CD8-positive, alpha-beta memory T cell (primary cell): ENCODE measurements around the gene LRP5. TPM values are rescaled to one million over a fixed set of nuclear protein-coding genes. Genes with fewer than 3 reads are reported as not detected.

Experiments
- CTCF ChIA-PET: fragments of 350-600 bp; sonication (Branson Sonifier 250); formaldehyde crosslinking; loops from one replicate; lab custom pipeline; 2021; ENCODE audit warnings: antibody characterized with exemption; lab: Charles Lee
- POLR2A ChIA-PET: fragments of 350-600 bp; sonication (Branson Sonifier 250); formaldehyde crosslinking; loops from one replicate; lab custom pipeline; 2021; ENCODE audit warnings: antibody characterized with exemption; lab: Charles Lee
- DNase-seq, 5 donors: peaks; one replicate each; pipeline versions ENCODE4 v3.0.0 to v3.0.0-alpha.2; 2020 to 2022; ENCODE audit warnings: mixed read lengths in 1 of 5
- H3K27ac ChIP-seq: one replicate; pipeline ENCODE4 v1.7.0; 2013; ENCODE audit warnings: low read depth, mild to moderate bottlenecking, low read length, moderate library complexity
- H3K27me3 ChIP-seq: 2 replicates; pipeline ENCODE4 v1.7.0; 2013; ENCODE audit warnings: low read length, mild to moderate bottlenecking; ENCODE audit not compliant: insufficient read depth, poor library complexity, severe bottlenecking
- H3K36me3 ChIP-seq: 2 replicates; pipeline ENCODE4 v1.7.0; 2013; ENCODE audit warnings: mild to moderate bottlenecking, low read length, moderate library complexity; ENCODE audit not compliant: insufficient read depth
- H3K4me1 ChIP-seq: 2 replicates; pipeline ENCODE4 v1.7.0; 2013; ENCODE audit warnings: mild to moderate bottlenecking, low read length, moderate library complexity; ENCODE audit not compliant: insufficient read depth
- H3K4me3 ChIP-seq: 2 replicates; pipeline ENCODE4 v1.7.0; 2013; ENCODE audit warnings: mild to moderate bottlenecking, low read length
- H3K9me3 ChIP-seq: 2 replicates; pipeline ENCODE4 v1.7.0; 2013; ENCODE audit warnings: mild to moderate bottlenecking, low read length
- H3K27ac Mint-ChIP-seq, 8 donors: one replicate each; pipeline ENCODE4 v1.8.0; 2020 to 2021; ENCODE audit warnings: mixed read lengths in 8 of 8, mild to moderate bottlenecking in 6 of 8, inconsistent platforms in 3 of 8, moderate library complexity in 3 of 8
- H3K27me3 Mint-ChIP-seq, 2 donors: one replicate each; pipeline ENCODE4 v1.8.0; 2020 to 2021; ENCODE audit warnings: mixed read lengths in 2 of 2, mild to moderate bottlenecking in 1 of 2, moderate library complexity in 1 of 2
- H3K36me3 Mint-ChIP-seq, 3 donors: one replicate each; pipeline ENCODE4 v1.8.0; 2020 to 2021; ENCODE audit warnings: mixed read lengths in 3 of 3, inconsistent platforms in 1 of 3, mild to moderate bottlenecking in 1 of 3
- H3K4me1 Mint-ChIP-seq, 3 donors: one replicate each; pipeline ENCODE4 v1.8.0; 2020 to 2021; ENCODE audit warnings: mixed read lengths in 3 of 3, inconsistent platforms in 1 of 3, mild to moderate bottlenecking in 1 of 3
- H3K4me3 Mint-ChIP-seq, 7 donors: one replicate each; pipeline ENCODE4 v1.8.0; 2020 to 2021; ENCODE audit warnings: mixed read lengths in 7 of 7, mild to moderate bottlenecking in 6 of 7, moderate library complexity in 4 of 7, inconsistent platforms in 2 of 7
- H3K9me3 Mint-ChIP-seq, 5 donors: one replicate each; pipeline ENCODE4 v1.8.0; 2020 to 2022; ENCODE audit warnings: mixed read lengths in 5 of 5, mild to moderate bottlenecking in 3 of 5, moderate library complexity in 2 of 5, inconsistent platforms in 1 of 5
- polyA plus RNA-seq: library from polyadenylated mRNA; unstranded; fragments of 300-500 nt; fragmentation: Illumina TruSeq; gene quantifications from one replicate; pipeline ENCODE4 v1.2.3, GENCODE V29; 2021
- total RNA-seq, 2 experiments: library from RNA; stranded (reverse); gene quantifications; one replicate each; pipeline ENCODE4 v1.2.3, GENCODE V29; 2021

The LRP5 gene
- total and polyA plus RNA-seq, 3 experiments from 2014 or later = 0.68 to 9.9 (median 7.5) TPM

GRCh38 chr11:68313574-68314202, 1.3 kb downstream of the LRP5 start:
- POLR2A ChIA-PET = no interaction called here
- peak in 1 of 5 donors; percentile 28 for DNase-seq
- no peaks in the 10 kb centered on the region for H3K36me3 ChIP-seq
- peaks cover 6% of the 10 kb centered on the region in 2 donors for H3K27me3 Mint-ChIP-seq
- H3K27ac Mint-ChIP-seq = peak overlapping the region in 3 of 8 donors; percentile 34 to 72 (median 47)
- H3K9me3 ChIP-seq = no peaks in the 10 kb centered on the region
- peaks cover 11% of the 10 kb centered on the region for H3K4me1 ChIP-seq
- H3K27ac ChIP-seq = peak overlapping the region; percentile 69
- peak overlapping the region; percentile 59 for H3K4me3 ChIP-seq
- CTCF ChIA-PET = no interaction called here
- peaks cover 8 to 20% (median 10%) of the 10 kb centered on the region in 3 donors for H3K4me1 Mint-ChIP-seq
- H3K4me3 Mint-ChIP-seq = peak overlapping the region; percentile 77 to 88 (median 82)
- H3K36me3 Mint-ChIP-seq = no peaks in the 10 kb centered on the region
- no peaks in the 10 kb centered on the region for H3K27me3 ChIP-seq
- no peaks in the 10 kb centered on the region for H3K9me3 Mint-ChIP-seq

GRCh38 chr11:68314203-68315170, 2.1 kb downstream of the LRP5 start:
- H3K9me3 ChIP-seq = no peaks in the 10 kb centered on the region
- peak overlapping the region; percentile 41 to 88 (median 77) for H3K4me3 Mint-ChIP-seq
- H3K4me3 ChIP-seq = peak overlapping the region; percentile 15
- no peaks in the 10 kb centered on the region for H3K36me3 ChIP-seq
- H3K27ac ChIP-seq = peak overlapping the region; percentile 69
- no peaks in the 10 kb centered on the region for H3K9me3 Mint-ChIP-seq
- peaks cover 8 to 20% (median 10%) of the 10 kb centered on the region in 3 donors for H3K4me1 Mint-ChIP-seq
- peaks cover 6 to 8% of the 10 kb centered on the region in 2 donors for H3K27me3 Mint-ChIP-seq
- no peak overlapping the region for H3K27ac Mint-ChIP-seq
- no peak for DNase-seq
- peaks cover 11% of the 10 kb centered on the region for H3K4me1 ChIP-seq
- ChIA-PET POLR2A (no interaction called here), CTCF (no interaction called here)
- H3K27me3 ChIP-seq = no peaks in the 10 kb centered on the region
- H3K36me3 Mint-ChIP-seq = no peaks in the 10 kb centered on the region

DNA sequence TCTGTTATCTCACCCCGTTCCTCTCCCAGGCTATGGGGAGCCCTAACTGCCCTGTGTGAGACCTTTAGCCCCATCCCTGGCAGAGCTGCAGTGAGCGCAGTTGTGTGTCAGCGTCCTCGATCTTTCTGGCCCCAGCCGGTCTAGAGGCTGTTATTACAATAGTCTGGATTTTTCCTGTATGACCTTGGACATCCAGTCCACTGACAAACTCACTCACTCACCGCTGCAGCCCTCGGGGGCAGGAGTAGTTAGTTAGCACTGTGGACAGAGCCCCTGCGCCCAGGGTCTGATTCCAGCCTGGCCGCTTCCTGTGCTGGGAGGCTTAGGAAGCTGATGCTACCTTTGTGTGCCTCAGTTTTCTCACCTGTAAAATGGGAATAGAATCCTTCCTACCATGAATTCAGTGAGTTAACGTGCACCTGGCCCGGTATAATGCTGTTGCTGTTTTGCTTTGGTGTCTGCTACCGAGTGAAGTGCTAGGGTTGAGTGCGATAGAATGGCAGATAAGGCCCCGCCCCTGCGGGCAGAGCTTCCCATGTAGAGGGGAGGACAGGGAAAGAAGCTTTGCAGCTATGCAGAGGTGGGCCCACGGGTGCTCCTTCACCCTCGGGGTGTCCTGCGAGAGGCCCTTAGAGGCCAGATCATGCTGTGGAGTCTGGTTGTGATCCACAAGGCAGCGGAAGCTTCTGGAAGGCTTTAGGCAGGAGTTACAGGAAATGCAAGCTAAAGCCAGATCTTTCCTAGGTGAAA, 3.0 kb downstream of the LRP5 start:
- Histone ChIP-seq H3K9me3 (no peaks in the 10 kb centered on the region), H3K27me3 (no peaks in the 10 kb centered on the region), H3K27ac (peak overlapping the region; percentile 69), H3K4me3 (no peak overlapping the region), H3K4me1 (peaks cover 11% of the 10 kb centered on the region), H3K36me3 (no peaks in the 10 kb centered on the region)
- Mint-ChIP-seq H3K4me3 (peak overlapping the region in 3 of 7 donors; percentile 54 to 82 (median 62)), H3K4me1 (peaks cover 8 to 20% (median 10%) of the 10 kb centered on the region in 3 donors), H3K27ac (no peak overlapping the region), H3K36me3 (no peaks in the 10 kb centered on the region), H3K27me3 (peaks cover 10 to 11% of the 10 kb centered on the region in 2 donors), H3K9me3 (no peaks in the 10 kb centered on the region)
- no peak for DNase-seq
- CTCF ChIA-PET = interaction anchor here (1.1 kb wide), 1 partner anchor 58 kb away, joined by 4 read pairs; no protein-coding TSS in a partner anchor
- POLR2A ChIA-PET = no interaction called here

- Histone ChIP-seq H3K4me3 (no peak overlapping the region), H3K27me3 (no peaks in the 10 kb centered on the region), H3K36me3 (no peaks in the 10 kb centered on the region), H3K4me1 (peaks cover 11% of the 10 kb centered on the region), H3K27ac (no peak overlapping the region), H3K9me3 (no peaks in the 10 kb centered on the region)
- Mint-ChIP-seq H3K4me1 (peaks cover 6 to 14% (median 6%) of the 10 kb centered on the region in 3 donors), H3K9me3 (no peaks in the 10 kb centered on the region), H3K4me3 (peak overlapping the region in 1 of 7 donors; percentile 58), H3K27me3 (peaks cover 11 to 17% of the 10 kb centered on the region in 2 donors), H3K36me3 (no peaks in the 10 kb centered on the region), H3K27ac (no peak overlapping the region)
- no peak for DNase-seq
- POLR2A ChIA-PET = no interaction called here
- CTCF ChIA-PET = interaction anchor here (1.0 kb wide), 1 partner anchor 17 kb away, joined by 3 read pairs; no protein-coding TSS in a partner anchor
Measured at GRCh38 chr11:68317147-68317785, 4.9 kb downstream of the LRP5 start.

GRCh38 chr11:68321293-68322051, 9.1 kb downstream of the LRP5 start:
- Histone ChIP-seq H3K4me1 (no peaks in the 10 kb centered on the region), H3K36me3 (no peaks in the 10 kb centered on the region), H3K27ac (no peak overlapping the region), H3K9me3 (no peaks in the 10 kb centered on the region), H3K27me3 (no peaks in the 10 kb centered on the region), H3K4me3 (no peak overlapping the region)
- CTCF ChIA-PET = no interaction called here
- Mint-ChIP-seq H3K36me3 (no peaks in the 10 kb centered on the region), H3K4me3 (no peak overlapping the region), H3K4me1 (no peaks in the 10 kb centered on the region), H3K9me3 (no peaks in the 10 kb centered on the region), H3K27ac (no peak overlapping the region), H3K27me3 (peaks cover 7 to 13% of the 10 kb centered on the region in 2 donors)
- no peak for DNase-seq
- POLR2A ChIA-PET = no interaction called here

GRCh38 chr11:68322052-68322430, 9.7 kb downstream of the LRP5 start:
- ChIA-PET POLR2A (no interaction called here), CTCF (no interaction called here)
- Histone ChIP-seq H3K4me1 (peaks cover 3% of the 10 kb centered on the region), H3K27ac (no peak overlapping the region), H3K36me3 (no peaks in the 10 kb centered on the region), H3K9me3 (no peaks in the 10 kb centered on the region), H3K4me3 (no peak overlapping the region), H3K27me3 (no peaks in the 10 kb centered on the region)
- Mint-ChIP-seq H3K36me3 (no peaks in the 10 kb centered on the region), H3K4me1 (no peaks in the 10 kb centered on the region), H3K4me3 (no peak overlapping the region), H3K9me3 (no peaks in the 10 kb centered on the region), H3K27ac (no peak overlapping the region), H3K27me3 (peaks cover 5 to 10% of the 10 kb centered on the region in 2 donors)
- DNase-seq = no peak

- Histone ChIP-seq H3K27ac (no peak overlapping the region), H3K4me3 (no peak overlapping the region), H3K36me3 (no peaks in the 10 kb centered on the region), H3K9me3 (no peaks in the 10 kb centered on the region), H3K27me3 (no peaks in the 10 kb centered on the region), H3K4me1 (peaks cover 25% of the 10 kb centered on the region)
- CTCF ChIA-PET = no interaction called here
- Mint-ChIP-seq H3K4me1 (peaks cover 16 to 19% (median 17%) of the 10 kb centered on the region in 3 donors), H3K9me3 (no peaks in the 10 kb centered on the region), H3K4me3 (no peak overlapping the region), H3K36me3 (no peaks in the 10 kb centered on the region), H3K27me3 (peaks cover 6 to 14% of the 10 kb centered on the region in 2 donors), H3K27ac (no peak overlapping the region)
- POLR2A ChIA-PET = no interaction called here
- DNase-seq = no peak
Measured at GRCh38 chr11:68324241-68324640, 11.8 kb downstream of the LRP5 start.
